HepG2 (cell line): Measurements from ENCODE around the gene SCARB2. TPM values are rescaled to one million over a fixed set of nuclear protein-coding genes. Genes with fewer than 3 reads are reported as not detected.

Experiments
- AKAP8 ChIP-seq: sonication (generic); formaldehyde crosslinking; IDR thresholded peaks from 2 replicates; pipeline ENCODE4 v1.5.1; 2020; ENCODE audit warnings: mild to moderate bottlenecking, missing genetic modification reagents
- ATRX ChIP-seq: sonication (generic); formaldehyde crosslinking; IDR thresholded peaks from 2 replicates; pipeline ENCODE4 v1.4.0; 2020; ENCODE audit warnings: missing genetic modification reagents, borderline replicate concordance
- DNMT1 ChIP-seq: sonication (generic); formaldehyde crosslinking; IDR thresholded peaks from 2 replicates; pipeline ENCODE4 v1.5.1; 2020; ENCODE audit warnings: mild to moderate bottlenecking, missing genetic modification reagents
- EEA1 ChIP-seq: sonication (generic); formaldehyde crosslinking; IDR thresholded peaks from 2 replicates; pipeline ENCODE4 v1.5.1; 2020; ENCODE audit warnings: mild to moderate bottlenecking, missing genetic modification reagents, borderline replicate concordance
- ETS1 ChIP-seq: sonication (generic); formaldehyde crosslinking; IDR thresholded peaks from 2 replicates; pipeline ENCODE4 v1.4.0; 2020; ENCODE audit warnings: missing genetic modification reagents
- ETV5 ChIP-seq: IDR thresholded peaks from 2 replicates; pipeline ENCODE4 v1.6.1; 2018; ENCODE audit warnings: missing biosample characterization, missing genetic modification reagents, inconsistent platforms, borderline replicate concordance
- HNF4A ChIP-seq: sonication (generic); formaldehyde crosslinking; IDR thresholded peaks from 2 replicates; pipeline ENCODE4 v1.4.0; 2020; ENCODE audit warnings: missing genetic modification reagents
- KAT7 ChIP-seq: IDR thresholded peaks from 2 replicates; pipeline ENCODE4 v1.6.1; 2018; ENCODE audit warnings: borderline replicate concordance, missing compliant biosample characterization
- MIXL1 ChIP-seq: IDR thresholded peaks from 2 replicates; pipeline ENCODE4 v1.6.1; 2016
- MTA1 ChIP-seq: sonication (generic); formaldehyde crosslinking; IDR thresholded peaks from 2 replicates; pipeline ENCODE4 v1.4.0; 2020; ENCODE audit warnings: missing genetic modification reagents, mild to moderate bottlenecking, borderline replicate concordance
- MTERF4 ChIP-seq: sonication (generic); formaldehyde crosslinking; IDR thresholded peaks from 2 replicates; pipeline ENCODE4 v1.8.0; 2023; ENCODE audit warnings: mild to moderate bottlenecking, missing genetic modification reagents
- NR2C2 ChIP-seq: sonication (generic); formaldehyde crosslinking; IDR thresholded peaks from 2 replicates; pipeline ENCODE4 v1.4.0; 2020; ENCODE audit warnings: missing genetic modification reagents, mild to moderate bottlenecking, moderate library complexity, borderline replicate concordance
- ONECUT2 ChIP-seq: sonication (generic); formaldehyde crosslinking; IDR thresholded peaks from 2 replicates; pipeline ENCODE4 v1.4.0; 2020; ENCODE audit warnings: missing genetic modification reagents
- PATZ1 ChIP-seq: sonication (generic); formaldehyde crosslinking; IDR thresholded peaks from 2 replicates; pipeline ENCODE4 v1.4.0; 2020; ENCODE audit warnings: missing genetic modification reagents
- RBFOX2 ChIP-seq: fragments of 200-400 bp; formaldehyde crosslinking; IDR thresholded peaks from 2 replicates; pipeline ENCODE4 v1.6.1; 2017; ENCODE audit warnings: low read depth, mild to moderate bottlenecking, low read length
- SNAPC5 ChIP-seq: sonication (generic); formaldehyde crosslinking; IDR thresholded peaks from 2 replicates; pipeline ENCODE4 v1.8.1; 2023; ENCODE audit warnings: mild to moderate bottlenecking, missing genetic modification reagents, borderline replicate concordance
- SP2 ChIP-seq: sonication (generic); formaldehyde crosslinking; IDR thresholded peaks from 2 replicates; pipeline ENCODE4 v1.5.1; 2020; ENCODE audit warnings: mild to moderate bottlenecking, missing genetic modification reagents
- TRAFD1 ChIP-seq: sonication (generic); formaldehyde crosslinking; IDR thresholded peaks from 2 replicates; pipeline ENCODE4 v1.5.1; 2020; ENCODE audit warnings: missing genetic modification reagents, mild to moderate bottlenecking, borderline replicate concordance
- ZFP37 ChIP-seq: sonication (generic); formaldehyde crosslinking; IDR thresholded peaks from 2 replicates; pipeline ENCODE4 v1.4.0; 2020; ENCODE audit warnings: missing genetic modification reagents, borderline replicate concordance
- ZFP62 ChIP-seq: sonication (generic); formaldehyde crosslinking; IDR thresholded peaks from 2 replicates; pipeline ENCODE4 v1.4.0; 2020; ENCODE audit warnings: missing genetic modification reagents
- ZNF337 ChIP-seq: sonication (generic); formaldehyde crosslinking; IDR thresholded peaks from 2 replicates; pipeline ENCODE4 v1.5.1; 2020; ENCODE audit warnings: missing genetic modification reagents, low read depth, mild to moderate bottlenecking, borderline replicate concordance
- ZNF547 ChIP-seq: sonication (generic); formaldehyde crosslinking; IDR thresholded peaks from 2 replicates; pipeline ENCODE4 v1.5.1; 2020; ENCODE audit warnings: mild to moderate bottlenecking, missing genetic modification reagents
- ZNF772 ChIP-seq: sonication (generic); formaldehyde crosslinking; IDR thresholded peaks from 2 replicates; pipeline ENCODE4 v1.5.0; 2020; ENCODE audit warnings: mild to moderate bottlenecking, missing genetic modification reagents
- polyA plus RNA-seq, 8 experiments: library from polyadenylated mRNA; depleted of rRNA in 3 of 8; stranded (reverse) in 7 of 8; unstranded in 1 of 8; fragments of >200 nt; fragmentation: Illumina TruSeq in 4 of 8; extraction: Trizol in 4 of 8; gene quantifications; 2 replicates each; pipeline versions ENCODE4 v1.2.1 to v1.2.3, GENCODE V29; 2011 to 2016; ENCODE audit warnings: low read depth in 4 of 8, missing spikeins in 1 of 8, mixed read lengths in 1 of 8; ENCODE audit not compliant: insufficient read depth in 1 of 8
- total RNA-seq, 5 experiments: library from RNA; depleted of rRNA; stranded (reverse); fragments of >200 nt; fragmentation: Illumina TruSeq; extraction: Trizol; gene quantifications; 2 replicates each; pipeline ENCODE4 v1.2.3, GENCODE V29; 2016; ENCODE audit warnings: low read depth in 1 of 5

The SCARB2 gene
- total and polyA plus RNA-seq, 2 of the 13 experiments (the other 11 are each of a cell fraction or from before 2014, with no cell fraction given): 40.6 to 43.4 TPM

- TF ChIP-seq MTA1 (CRISPR knock-in tag) (peak; percentile 21; the same call in 1 of the 2 replicates), ZNF772 (CRISPR knock-in tag) (peak; percentile 96), SNAPC5 (CRISPR knock-in tag) (no peak), DNMT1 (CRISPR knock-in tag) (peak; percentile 76; the same call in 1 of the 2 replicates), ONECUT2 (0 out of 2 replicates have a peak, but pooled peaks have one; percentile 14), MIXL1 (CRISPR knock-in tag) (peak; percentile 85), ZNF337 (CRISPR knock-in tag) (no peak), TRAFD1 (CRISPR knock-in tag) (peak; percentile 47; the same call in 1 of the 2 replicates), ZNF547 (CRISPR knock-in tag) (peak; percentile 93), ZFP62 (CRISPR knock-in tag) (no peak), ETV5 (CRISPR knock-in tag) (peak; percentile 92), HNF4A (no peak), MTERF4 (peak; percentile 72; the same call in 1 of the 2 replicates), ATRX (CRISPR knock-in tag) (no peak), NR2C2 (peak; percentile 81; the same call in 1 of the 2 replicates), AKAP8 (CRISPR knock-in tag) (no peak), PATZ1 (CRISPR knock-in tag) (peak; percentile 61; the same call in 1 of the 2 replicates), RBFOX2 (peak; percentile 88), ETS1 (CRISPR knock-in tag) (no peak), SP2 (CRISPR knock-in tag) (peak; percentile 74), ZFP37 (no peak), KAT7 (CRISPR knock-in tag) (peak; percentile 92), EEA1 (CRISPR knock-in tag) (peak; percentile 22; the same call in 1 of the 2 replicates)
Observed at GRCh38 chr4:76148142-76148865, 65.3 kb downstream of the SCARB2 start, which contains the start of gene NUP54 (continued).
